LHCN-M2 (cell line): Measurements from ENCODE around the gene C19orf85. TPM values are rescaled to one million over a fixed set of nuclear protein-coding genes. Genes with fewer than 3 reads are reported as not detected.

Experiments
- total RNA-seq: library from RNA; depleted of rRNA; stranded (reverse); fragments of >200 nt; gene quantifications from 2 replicates; pipeline ENCODE4 v1.2.3, GENCODE V29; 2014; rRNA removed

The C19orf85 gene
- total RNA-seq, 1 experiment from 2014 or later = not detected

Other genes with a start within 250 kb of the C19orf85 start
- gene TMEM86B, start 236.0 kb downstream of the C19orf85 start, total RNA-seq = 0.98 and 1.5 TPM in 2 replicates
- gene PPP6R1, start 205.7 kb downstream of the C19orf85 start, total RNA-seq = 57.1 and 61.4 TPM in 2 replicates
- 45.7 and 49.8 TPM in 2 replicates for gene HSPBP1, start 184.6 kb downstream of the C19orf85 start, total RNA-seq
- 5.7 and 10.8 TPM in 2 replicates for gene BRSK1, start 180.8 kb downstream of the C19orf85 start, total RNA-seq
- gene TMEM150B, start 139.4 kb downstream of the C19orf85 start, total RNA-seq = not detected in 2 replicates
- 14.8 and 16.9 TPM in 2 replicates for gene KMT5C, start 124.9 kb downstream of the C19orf85 start, total RNA-seq
- gene COX6B2, start 110.0 kb downstream of the C19orf85 start, total RNA-seq = not detected in 2 replicates
- gene GARIN5B, start 101.5 kb downstream of the C19orf85 start, total RNA-seq = not detected in 2 replicates
- gene IL11, start 94.3 kb downstream of the C19orf85 start, total RNA-seq = 1.7 and 2.1 TPM in 2 replicates
- gene TMEM190, start 87.9 kb downstream of the C19orf85 start, total RNA-seq = not detected in 2 replicates
- 0.32 TPM in 1 of 2 replicates, not detected in the other for gene TMEM238, start 80.5 kb downstream of the C19orf85 start, total RNA-seq
- gene RPL28, start 78.8 kb downstream of the C19orf85 start, total RNA-seq = 306 and 535 TPM in 2 replicates
- 254 and 267 TPM in 2 replicates for gene UBE2S, start 57.0 kb downstream of the C19orf85 start, total RNA-seq
- gene SHISA7, start 21.5 kb downstream of the C19orf85 start, total RNA-seq = 0.06 TPM in 1 of 2 replicates, not detected in the other
- 89.8 and 90.2 TPM in 2 replicates for gene ISOC2, start 3.1 kb downstream of the C19orf85 start, total RNA-seq
- gene ZNF628, start 11.9 kb upstream of the C19orf85 start, total RNA-seq = 2.7 and 9.2 TPM in 2 replicates
- 23.7 and 25.8 TPM in 2 replicates for gene NAT14, start 20.4 kb upstream of the C19orf85 start, total RNA-seq
- 0.34 and 0.45 TPM in 2 replicates for gene SSC5D, start 23.7 kb upstream of the C19orf85 start, total RNA-seq
- gene SBK2, start 72.4 kb upstream of the C19orf85 start, total RNA-seq = 0.71 and 1.5 TPM in 2 replicates
- gene SBK3, start 80.8 kb upstream of the C19orf85 start, total RNA-seq = 0.17 and 0.26 TPM in 2 replicates
- gene ZNF579, start 116.1 kb upstream of the C19orf85 start, total RNA-seq = 7.3 and 7.7 TPM in 2 replicates
- 4.7 and 7.4 TPM in 2 replicates for gene FIZ1, start 134.8 kb upstream of the C19orf85 start, total RNA-seq
- 13.4 and 14.0 TPM in 2 replicates for gene ZNF524, start 135.5 kb upstream of the C19orf85 start, total RNA-seq
- gene ZNF865, start 140.9 kb upstream of the C19orf85 start, total RNA-seq = 2.2 and 3.0 TPM in 2 replicates
- 3.3 and 5.5 TPM in 2 replicates for gene ZNF784, start 159.8 kb upstream of the C19orf85 start, total RNA-seq
- gene ZNF580, start 176.3 kb upstream of the C19orf85 start, total RNA-seq = 8.7 and 15.3 TPM in 2 replicates
- gene ZNF581, start 178.9 kb upstream of the C19orf85 start, total RNA-seq = 11.4 and 15.4 TPM in 2 replicates
- 14.2 and 15.3 TPM in 2 replicates for gene CCDC106, start 183.5 kb upstream of the C19orf85 start, total RNA-seq
- gene U2AF2, start 190.3 kb upstream of the C19orf85 start, total RNA-seq = 168 and 174 TPM in 2 replicates
- 126 and 145 TPM in 2 replicates for gene EPN1, start 210.5 kb upstream of the C19orf85 start, total RNA-seq